Omental fat pad (tissue), 4 donors: ENCODE data around the gene ARHGAP8. TPM values are rescaled to one million over a fixed set of nuclear protein-coding genes. Genes with fewer than 3 reads are reported as not detected.
A peak's percentile ranks its signal among the peaks of the same experiment; 100 is the strongest.

Experiments
- ATAC-seq: fragments of 150-250 bp; one replicate; pipeline ENCODE4 v1.9.1; 2016; ENCODE audit warnings: mild to moderate bottlenecking, moderate library complexity; ENCODE audit not compliant: low FRiP score
- DNase-seq: peaks from one replicate; pipeline ENCODE4 v3.0.0-alpha.2; 2019; ENCODE audit warnings: low spot score
- total RNA-seq, 4 donors: library from RNA; depleted of rRNA; stranded (reverse); fragments of >200 nt; gene quantifications; one replicate each; pipeline ENCODE4 v1.1.0, GENCODE V29; 2016
- TF ChIP-seq, protein P1 (sequence below), 3 donors: fragments of 450-650 bp; IDR thresholded peaks; one replicate each; pipeline ENCODE4 v1.5.1; 2016 to 2017; ENCODE audit warnings: antibody characterized with exemption in 3 of 3, mild to moderate bottlenecking in 3 of 3, moderate library complexity in 2 of 3

The ARHGAP8 gene
- total RNA-seq, 4 donors from 2014 or later, result 0.46 to 2.2 (median 1.9) TPM; not detected in 1

DNA sequence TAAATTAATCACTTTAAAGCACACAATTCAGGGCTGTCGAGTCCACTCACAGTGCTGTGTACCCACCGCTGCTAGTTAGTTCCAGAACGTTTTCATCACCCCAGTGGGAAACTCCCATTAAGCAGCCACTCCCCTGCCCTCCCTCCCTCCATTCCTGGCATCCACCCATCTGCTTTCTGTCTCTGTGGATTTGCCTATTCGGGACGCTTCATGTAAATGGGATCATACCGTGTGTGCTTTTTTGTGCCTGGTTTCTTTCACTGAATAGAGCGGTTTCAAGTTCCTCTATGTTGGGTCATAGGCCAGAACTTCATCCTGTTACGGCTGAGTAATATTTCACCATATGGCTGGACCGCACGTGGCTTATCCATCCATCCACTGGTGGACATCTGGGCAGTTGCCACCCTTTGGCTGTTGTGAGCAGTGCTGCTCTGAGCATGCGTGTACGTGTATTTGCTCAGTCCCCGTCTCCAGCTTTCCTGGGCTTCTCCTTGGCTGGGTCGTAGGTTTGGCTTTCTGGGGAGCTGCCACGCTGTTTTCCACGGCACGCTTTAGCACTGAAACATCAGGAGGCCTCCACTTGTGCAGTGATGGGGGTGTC, 30.1 kb downstream of the ARHGAP8 start:
- TF ChIP-seq, protein P1, sequence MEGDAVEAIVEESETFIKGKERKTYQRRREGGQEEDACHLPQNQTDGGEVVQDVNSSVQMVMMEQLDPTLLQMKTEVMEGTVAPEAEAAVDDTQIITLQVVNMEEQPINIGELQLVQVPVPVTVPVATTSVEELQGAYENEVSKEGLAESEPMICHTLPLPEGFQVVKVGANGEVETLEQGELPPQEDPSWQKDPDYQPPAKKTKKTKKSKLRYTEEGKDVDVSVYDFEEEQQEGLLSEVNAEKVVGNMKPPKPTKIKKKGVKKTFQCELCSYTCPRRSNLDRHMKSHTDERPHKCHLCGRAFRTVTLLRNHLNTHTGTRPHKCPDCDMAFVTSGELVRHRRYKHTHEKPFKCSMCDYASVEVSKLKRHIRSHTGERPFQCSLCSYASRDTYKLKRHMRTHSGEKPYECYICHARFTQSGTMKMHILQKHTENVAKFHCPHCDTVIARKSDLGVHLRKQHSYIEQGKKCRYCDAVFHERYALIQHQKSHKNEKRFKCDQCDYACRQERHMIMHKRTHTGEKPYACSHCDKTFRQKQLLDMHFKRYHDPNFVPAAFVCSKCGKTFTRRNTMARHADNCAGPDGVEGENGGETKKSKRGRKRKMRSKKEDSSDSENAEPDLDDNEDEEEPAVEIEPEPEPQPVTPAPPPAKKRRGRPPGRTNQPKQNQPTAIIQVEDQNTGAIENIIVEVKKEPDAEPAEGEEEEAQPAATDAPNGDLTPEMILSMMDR (IDR thresholded peaks at IDR 0.05), result no peak
- DNase-seq (no peak), ATAC-seq (peak; percentile 77)

DNA sequence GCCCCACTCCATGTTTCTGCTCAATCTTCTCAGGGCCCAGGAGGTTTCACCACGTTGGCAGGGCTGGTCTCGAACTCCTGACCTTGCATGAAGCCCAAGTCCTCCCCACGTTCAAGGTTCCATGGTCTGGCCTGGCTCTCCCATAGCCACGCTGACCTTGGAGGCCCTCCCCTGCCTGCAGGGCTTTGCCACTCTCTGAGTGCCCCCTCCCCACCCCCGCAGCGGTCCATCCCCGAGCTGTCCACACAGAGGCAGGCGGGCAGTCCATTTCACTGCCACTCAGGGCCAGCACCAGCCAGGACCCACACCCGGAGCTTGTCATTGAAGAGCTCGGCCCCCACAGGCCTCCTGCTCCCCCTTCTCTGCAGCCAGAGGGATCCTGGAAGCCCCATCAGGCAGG, 30.7 kb downstream of the ARHGAP8 start:
- TF ChIP-seq, protein P1 (IDR thresholded peaks at IDR 0.05), result no peak
- ATAC-seq (peak; percentile 31), DNase-seq (no peak)

DNA sequence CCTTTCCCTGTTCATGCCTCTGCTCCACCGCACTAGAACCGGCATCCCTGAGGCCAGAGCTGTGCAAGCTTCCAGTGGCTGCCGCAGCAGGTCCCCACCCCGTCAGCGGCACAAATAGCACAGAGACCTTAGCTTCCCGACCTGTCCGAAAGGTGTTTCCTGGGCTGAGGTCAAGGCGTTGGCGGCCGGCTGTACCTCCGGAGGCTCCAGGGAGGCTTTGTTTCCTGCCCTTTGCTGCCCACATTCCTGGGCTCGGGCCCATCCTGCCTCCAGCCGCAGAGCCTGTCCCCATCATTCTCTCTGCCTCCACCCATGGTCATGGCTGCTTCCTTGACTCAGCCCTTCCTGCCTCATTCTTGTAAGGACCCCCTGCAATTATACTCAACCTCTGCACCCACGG, 31.2 kb downstream of the ARHGAP8 start:
- DNase-seq (no peak), ATAC-seq (no peak)
- TF ChIP-seq, protein P1 (IDR thresholded peaks at IDR 0.05), result no peak

DNA sequence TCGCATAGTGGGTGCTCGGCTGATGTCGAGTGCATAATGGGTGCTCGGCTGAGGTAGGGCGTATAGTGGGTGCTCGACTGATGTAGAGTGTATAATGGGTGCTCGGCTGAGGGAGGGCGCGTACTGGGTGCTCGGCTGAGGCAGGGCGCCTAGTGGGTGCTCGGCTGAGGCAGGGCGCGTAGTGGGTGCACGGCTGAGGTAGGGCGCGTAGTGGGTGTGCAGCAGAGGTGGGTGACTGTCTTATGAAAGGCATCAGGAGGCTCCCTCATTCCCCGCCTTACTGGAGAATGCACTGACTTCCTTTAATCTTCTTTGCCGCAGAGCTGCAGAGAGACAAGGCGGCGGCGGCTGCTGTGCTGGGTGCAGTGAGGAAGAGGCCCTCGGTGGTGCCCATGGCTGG, 33.8 kb downstream of the ARHGAP8 start:
- TF ChIP-seq, protein P1 (IDR thresholded peaks at IDR 0.05), result no peak
- ATAC-seq, result no peak
- no peak for DNase-seq

DNA sequence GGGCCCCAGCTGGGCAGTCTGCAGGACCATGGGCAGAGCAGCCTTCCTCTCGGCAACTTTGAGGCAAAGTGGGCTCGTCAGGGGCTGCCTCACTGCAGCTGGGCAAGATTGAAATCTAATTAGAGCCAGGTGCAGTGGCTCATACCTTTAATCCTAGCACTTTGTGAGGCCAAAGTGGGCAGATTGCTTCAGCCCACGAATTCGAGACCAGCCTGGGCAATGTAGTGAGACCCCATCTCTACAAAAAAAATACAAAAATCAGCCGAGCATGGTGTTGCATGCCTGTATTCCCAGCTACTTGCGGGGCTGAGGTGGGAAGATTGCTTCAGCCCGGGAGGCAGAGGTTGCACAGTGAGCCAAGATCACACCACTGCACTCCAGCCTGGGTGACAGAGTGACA, 34.2 kb downstream of the ARHGAP8 start:
- TF ChIP-seq, protein P1 (IDR thresholded peaks at IDR 0.05), result no peak
- DNase-seq (no peak), ATAC-seq (no peak)

DNA sequence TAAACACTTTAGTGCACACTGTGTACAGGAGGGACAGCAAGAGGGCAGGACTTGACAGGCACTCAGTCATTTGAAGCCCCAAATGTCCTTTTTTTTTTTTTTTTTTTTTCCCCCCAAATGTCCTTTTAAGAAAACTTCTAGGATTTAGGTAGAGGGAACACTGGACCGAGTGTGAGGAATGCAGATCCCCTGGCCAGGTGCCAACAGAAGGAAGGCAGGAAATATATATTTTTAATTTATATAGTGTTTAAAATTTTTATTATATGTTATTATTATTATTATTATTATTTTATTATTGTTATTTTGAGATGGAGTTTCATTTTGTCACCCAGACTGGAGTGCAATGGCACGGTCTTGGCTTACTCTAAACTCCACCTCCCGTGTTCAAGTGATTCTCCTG, 35.5 kb downstream of the ARHGAP8 start:
- TF ChIP-seq, protein P1 (IDR thresholded peaks at IDR 0.05), result no peak
- ATAC-seq (no peak), DNase-seq (no peak)

DNA sequence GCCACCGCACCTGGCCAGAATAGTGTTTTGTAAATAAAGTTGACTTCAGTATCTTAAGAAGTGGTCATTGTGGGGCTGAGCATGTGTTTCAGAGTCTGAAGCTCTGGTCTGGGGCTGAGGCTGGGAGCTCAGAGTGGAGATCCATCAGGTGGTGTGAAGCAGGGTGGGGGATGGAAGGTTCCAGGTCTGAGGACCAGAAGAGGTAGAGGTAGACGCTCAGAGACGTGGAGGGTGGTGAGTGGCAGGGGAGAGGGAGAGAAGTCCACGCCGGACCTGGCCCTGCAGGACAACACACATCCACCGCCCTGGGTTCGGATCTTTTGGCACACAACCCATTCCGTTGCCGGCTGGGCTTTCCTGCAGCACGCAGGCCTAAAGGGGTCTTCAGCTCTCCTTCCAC, 40.7 kb downstream of the ARHGAP8 start:
- TF ChIP-seq, protein P1 (IDR thresholded peaks at IDR 0.05), result no peak
- ATAC-seq (no peak), DNase-seq (no peak)
